Fibroblast of villous mesenchyme (primary cell): ENCODE results near the gene BAIAP2. TPM values are rescaled to one million over a fixed set of nuclear protein-coding genes. Genes with fewer than 3 reads are reported as not detected.

Experiments
- DNase-seq: peaks from one replicate; pipeline ENCODE4 v3.0.0-alpha.2; 2010; ENCODE audit warnings: low read depth
- H3K4me3 ChIP-seq: 2 replicates; pipeline ENCODE4 v1.5.1; 2011; ENCODE audit warnings: low read depth, mild to moderate bottlenecking, low read length
- total RNA-seq: library from RNA; depleted of rRNA; stranded (reverse); fragments of >200 nt; gene quantifications from 2 replicates; pipeline ENCODE4 v1.2.3, GENCODE V29; 2012
- TF ChIP-seq, protein P1 (sequence below): IDR thresholded peaks from 2 replicates; pipeline ENCODE4 v1.5.1; 2012; ENCODE audit warnings: low read depth, mild to moderate bottlenecking, low read length; ENCODE audit not compliant: insufficient read depth

Gene BAIAP2
- total RNA-seq, 1 donor = 25.0 TPM

DNA sequence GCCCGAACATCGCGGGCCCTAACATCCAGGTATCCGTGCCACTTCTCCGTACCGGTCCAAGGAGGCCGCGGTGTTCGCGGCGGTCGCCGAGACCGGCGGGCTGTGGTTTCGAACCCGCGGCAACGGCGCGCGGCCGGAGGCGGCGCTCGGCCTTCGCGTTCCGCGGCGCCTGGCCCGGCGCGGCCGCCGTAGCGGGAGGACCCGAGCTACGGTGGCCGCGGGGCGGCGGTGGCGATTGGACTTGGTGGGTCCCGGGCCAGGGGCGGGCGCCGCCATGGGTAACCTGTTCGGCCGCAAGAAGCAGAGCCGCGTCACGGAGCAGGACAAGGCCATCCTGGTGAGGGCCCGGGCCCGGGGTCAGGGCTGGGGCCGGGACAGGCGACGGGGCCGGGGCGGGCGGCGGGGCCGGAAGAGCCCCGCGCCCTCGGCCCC, 43.3 kb upstream of the BAIAP2 start, which contains the start of gene CHMP6:
Gene CHMP6, plus strand, starts transcription at position 197 of the 432 bp plus-strand sequence. Its CDS starts 78 bp downstream, at position 275.
- peak within 1 kb of the TSS; percentile 74 for H3K4me3 ChIP-seq
- DNase-seq = peak; percentile 77
- TF ChIP-seq, protein P1, sequence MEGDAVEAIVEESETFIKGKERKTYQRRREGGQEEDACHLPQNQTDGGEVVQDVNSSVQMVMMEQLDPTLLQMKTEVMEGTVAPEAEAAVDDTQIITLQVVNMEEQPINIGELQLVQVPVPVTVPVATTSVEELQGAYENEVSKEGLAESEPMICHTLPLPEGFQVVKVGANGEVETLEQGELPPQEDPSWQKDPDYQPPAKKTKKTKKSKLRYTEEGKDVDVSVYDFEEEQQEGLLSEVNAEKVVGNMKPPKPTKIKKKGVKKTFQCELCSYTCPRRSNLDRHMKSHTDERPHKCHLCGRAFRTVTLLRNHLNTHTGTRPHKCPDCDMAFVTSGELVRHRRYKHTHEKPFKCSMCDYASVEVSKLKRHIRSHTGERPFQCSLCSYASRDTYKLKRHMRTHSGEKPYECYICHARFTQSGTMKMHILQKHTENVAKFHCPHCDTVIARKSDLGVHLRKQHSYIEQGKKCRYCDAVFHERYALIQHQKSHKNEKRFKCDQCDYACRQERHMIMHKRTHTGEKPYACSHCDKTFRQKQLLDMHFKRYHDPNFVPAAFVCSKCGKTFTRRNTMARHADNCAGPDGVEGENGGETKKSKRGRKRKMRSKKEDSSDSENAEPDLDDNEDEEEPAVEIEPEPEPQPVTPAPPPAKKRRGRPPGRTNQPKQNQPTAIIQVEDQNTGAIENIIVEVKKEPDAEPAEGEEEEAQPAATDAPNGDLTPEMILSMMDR = no peak

DNA sequence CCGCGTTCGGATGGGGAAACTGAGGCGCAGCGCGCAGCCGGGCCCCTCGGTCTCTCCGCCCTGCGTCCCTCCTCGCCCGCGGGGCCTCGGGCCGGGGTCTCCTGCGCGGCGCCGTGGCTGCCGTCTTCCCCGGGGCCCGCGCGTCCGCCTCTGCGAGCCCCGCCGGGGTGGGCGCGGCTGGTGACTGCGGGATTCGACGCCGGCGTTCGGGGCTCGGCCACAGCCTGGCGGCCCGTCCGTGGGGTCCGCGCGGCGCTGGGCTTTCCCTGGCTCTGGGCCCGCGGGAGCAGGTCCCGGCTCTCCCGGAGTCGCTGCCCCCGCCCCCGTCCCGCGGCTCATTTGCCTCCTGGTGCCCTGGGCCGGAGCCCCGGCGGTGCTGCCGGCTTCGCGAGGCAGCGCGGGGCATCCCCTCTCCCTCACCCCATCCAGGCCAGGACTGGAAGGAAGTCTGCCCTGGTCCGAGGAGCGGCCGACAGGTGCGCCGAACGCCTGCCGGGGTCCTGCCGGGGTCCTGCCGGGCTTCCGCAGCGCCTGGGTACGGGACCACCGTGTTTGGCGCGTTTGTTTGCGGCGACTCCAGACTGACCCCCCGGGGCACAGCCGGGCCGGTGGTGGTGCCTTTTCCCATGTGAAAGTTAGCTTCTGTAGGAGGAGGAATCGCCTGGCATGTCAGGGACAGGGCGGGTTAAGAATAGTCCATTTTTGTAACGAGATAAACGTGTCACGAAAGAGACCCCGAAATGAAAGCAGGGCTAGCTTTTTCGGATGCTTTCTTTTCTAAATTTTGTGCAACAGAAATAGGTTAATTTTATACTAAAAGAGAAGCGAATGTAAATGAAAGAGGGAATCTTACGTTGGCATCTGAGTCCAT, 42.6 kb upstream of the BAIAP2 start:
- DNase-seq = no peak
- H3K4me3 ChIP-seq = peak overlapping the region; percentile 74
- TF ChIP-seq, protein P1 = no peak

DNA sequence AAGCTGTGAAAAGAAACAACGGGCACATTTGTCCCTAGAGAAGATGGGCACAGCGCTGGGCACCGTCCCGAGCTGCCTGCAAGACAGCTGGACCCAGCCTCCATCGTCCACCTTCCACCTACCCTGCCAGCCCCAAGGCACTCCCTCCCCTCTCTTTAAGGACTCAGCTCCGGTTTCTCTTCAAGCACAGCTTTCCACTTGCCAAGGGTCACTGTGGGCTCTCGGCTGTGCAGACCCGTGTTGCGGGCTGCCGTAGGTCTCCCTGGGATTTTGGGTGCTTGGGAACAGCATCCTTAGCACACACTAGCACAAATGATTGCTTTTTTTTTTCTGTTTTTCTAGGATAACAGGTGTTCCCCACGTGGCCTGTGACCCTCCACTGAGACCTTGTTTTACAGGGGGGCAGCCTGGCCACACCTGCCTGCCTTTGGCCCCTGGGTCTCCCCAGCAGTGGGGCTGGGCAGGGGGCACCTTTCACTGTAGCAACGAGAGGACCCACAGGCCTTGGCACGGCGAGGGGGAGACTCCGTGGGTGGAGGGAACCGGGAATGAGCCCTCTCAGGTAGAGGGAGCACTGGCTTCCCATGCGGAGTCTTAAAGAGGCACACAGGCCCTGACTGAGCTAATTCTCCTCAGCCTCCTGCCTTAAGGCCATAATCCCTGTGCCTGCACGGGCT, 41.9 kb upstream of the BAIAP2 start:
- TF ChIP-seq, protein P1 = no peak
- DNase-seq = no peak
- peak overlapping the region; percentile 74 for H3K4me3 ChIP-seq

DNA sequence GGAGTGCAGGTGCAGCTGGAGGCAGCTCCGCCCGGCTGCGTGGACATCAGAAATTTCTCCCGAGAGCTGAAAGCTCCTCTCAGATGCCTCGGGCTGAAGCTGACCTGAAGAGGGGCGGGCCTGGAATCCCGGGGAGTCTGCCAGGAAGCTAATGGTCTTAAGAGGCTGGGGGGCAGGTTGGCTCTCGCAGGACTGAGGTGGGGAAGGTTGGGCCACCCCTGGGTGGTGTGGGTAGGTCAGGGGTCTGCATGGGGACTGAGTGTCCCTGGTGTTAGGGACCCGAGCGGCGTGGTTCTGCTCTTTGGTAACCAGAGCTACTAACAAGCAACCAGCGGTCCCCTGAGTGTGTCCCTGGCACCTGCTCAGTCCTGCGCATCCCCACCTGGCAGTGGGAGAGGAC, 39.8 kb upstream of the BAIAP2 start:
- TF ChIP-seq, protein P1 = no peak
- no peak overlapping the region for H3K4me3 ChIP-seq
- no peak for DNase-seq

DNA sequence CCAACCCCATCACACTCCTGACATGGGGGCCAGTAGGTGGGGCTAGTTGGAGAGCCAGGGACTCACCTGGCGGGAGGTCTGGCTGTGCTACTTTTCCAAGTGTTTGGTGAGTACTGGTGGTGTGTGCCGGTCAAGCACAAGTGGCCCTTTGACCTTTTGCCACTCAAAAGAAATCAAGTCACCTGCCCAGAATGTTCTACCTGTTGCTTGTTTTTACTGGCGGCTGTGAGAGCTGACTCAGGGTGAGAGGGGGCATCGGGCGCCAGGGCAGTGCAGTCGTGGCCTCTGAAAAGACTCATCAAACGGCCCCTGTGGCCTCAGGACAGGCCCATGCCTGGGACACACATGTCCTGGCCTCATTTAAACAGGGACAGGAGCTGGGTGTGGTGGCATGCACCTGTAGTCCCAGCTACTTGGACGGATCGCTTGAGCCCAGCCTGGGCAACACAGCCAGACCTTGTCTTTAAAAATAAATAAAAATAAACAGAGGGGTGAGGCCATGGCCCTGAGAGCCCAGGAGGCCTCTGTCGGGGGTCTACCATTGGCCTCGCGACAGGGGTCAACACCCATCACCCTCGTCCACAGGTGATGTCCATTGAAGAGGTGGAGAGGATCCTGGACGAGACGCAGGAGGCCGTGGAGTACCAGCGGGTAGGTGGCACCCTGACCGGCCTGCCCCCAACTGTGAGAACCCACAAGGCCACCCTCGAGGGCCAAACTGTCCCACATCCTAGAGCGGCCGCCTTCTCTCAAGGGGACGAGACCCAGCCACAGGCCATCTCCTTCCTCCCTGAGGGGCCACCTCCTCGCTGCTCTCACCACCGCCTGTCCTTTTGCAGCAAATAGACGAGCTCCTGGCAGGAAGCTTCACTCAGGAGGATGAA, 38.3 kb upstream of the BAIAP2 start:
- TF ChIP-seq, protein P1 = no peak
- no peak overlapping the region for H3K4me3 ChIP-seq
- DNase-seq = no peak

DNA sequence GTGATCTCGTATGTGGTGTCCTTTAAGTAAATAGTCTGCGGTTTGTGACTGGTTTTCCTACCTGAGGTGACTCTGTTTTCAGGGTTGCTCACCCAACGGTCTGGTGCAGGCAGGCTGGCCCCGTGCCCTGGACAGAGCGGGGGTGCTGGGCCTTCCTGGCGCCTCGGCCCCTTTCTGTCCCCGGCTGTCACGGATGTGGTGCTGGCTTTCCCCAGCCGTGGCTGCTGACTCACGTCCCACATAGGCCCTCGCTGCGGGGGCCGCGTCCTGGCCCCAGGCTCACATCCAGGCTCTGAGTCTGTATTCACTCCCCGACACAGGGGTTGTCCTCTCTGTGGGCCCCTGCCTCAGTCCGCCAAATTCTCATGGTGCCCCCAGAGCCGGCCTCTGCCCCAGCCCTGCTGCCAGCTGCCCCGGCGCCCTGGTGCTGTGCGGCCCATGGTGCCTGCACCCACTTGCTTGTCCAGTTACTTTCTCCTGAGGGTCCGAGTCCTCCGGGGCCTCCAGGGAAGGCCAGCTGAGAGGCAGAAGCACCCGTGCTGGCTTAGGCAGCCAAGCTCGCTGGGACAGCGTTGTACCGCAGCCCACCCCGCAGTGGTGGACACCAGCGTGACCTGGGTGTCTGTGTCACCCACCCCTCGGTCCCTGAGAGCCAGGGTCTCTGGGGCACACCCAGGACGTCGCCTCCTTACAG, 37.4 kb upstream of the BAIAP2 start:
- no peak overlapping the region for H3K4me3 ChIP-seq
- TF ChIP-seq, protein P1 = no peak
- no peak for DNase-seq
